Measurements from ENCODE around the gene LMTK3.

Gene LMTK3

DNA sequence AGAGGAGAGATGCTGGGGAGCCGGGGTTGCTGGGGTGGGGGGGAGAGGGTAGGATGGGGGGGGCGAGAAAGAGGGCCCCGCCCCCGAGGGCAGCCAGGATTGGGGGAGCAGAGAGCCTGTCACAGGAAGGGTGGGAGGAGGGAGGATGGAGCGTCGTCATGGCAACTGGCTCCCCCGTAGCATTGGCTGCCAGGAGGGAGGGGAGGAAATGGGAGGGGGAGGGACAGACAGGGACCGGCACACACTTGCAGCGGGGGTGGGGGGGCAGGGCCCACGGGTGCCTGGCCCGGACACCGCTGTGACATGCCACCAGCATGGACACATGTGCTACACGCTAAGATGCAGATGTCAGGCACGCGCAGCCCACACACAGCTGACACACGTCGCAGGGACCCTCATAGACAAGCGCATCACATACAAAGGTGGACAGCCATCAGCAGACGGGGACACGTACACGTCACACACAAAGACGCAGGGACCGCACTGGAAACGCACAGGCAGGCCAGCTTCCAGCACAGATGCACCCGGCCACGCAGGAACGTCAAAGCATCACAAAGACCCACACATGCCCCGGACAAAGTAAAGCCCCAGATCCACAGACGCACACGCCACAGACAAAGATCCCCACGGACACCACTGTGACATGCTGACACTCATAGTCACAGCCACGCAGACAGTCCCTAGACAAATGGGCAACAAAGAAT lies at the start of gene LMTK3:
TSS of gene LMTK3 (minus strand) at position 36 of the 704 bp plus-strand sequence. CDS start 259 bp downstream, outside the sequence.
- ATAC-seq (peak; percentile 23), DNase-seq (peak; percentile 74)
- no peaks in the 10 kb centered on the region for H3K36me3 Mint-ChIP-seq (ENCODE audit: low read depth)
- peaks cover 14% of the 10 kb centered on the region for H3K4me1 Mint-ChIP-seq
- H3K9me3 Mint-ChIP-seq = no peaks in the 10 kb centered on the region
- H3K27ac Mint-ChIP-seq = peak within 1 kb of the TSS; percentile 14
- no peaks in the 10 kb centered on the region for H3K27me3 Mint-ChIP-seq
- H3K4me3 Mint-ChIP-seq = peak within 1 kb of the TSS; percentile 79

DNA sequence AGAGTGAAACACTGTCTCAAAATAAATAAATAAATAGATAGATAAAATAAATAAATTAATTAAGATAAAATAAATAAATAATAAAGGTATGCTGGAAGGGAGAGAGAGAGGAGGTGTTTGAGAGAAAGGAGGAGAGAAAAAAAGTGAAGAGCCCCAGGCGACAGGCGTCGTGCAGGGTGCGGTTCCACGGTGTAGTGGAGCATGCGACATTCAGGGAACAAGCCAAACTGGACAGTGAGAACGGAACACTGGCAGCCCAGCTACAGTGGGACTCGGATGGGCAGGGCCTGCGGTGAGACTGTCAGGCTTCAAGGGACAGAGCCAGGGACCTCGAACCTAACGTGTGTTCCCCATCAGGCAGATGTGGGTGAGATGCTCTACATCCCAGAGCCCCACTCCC lies 49.8 kb upstream of the LMTK3 start:
- H3K27me3 Mint-ChIP-seq = peaks cover 11% of the 10 kb centered on the region

GRCh38 chr19:48560095-48560530 lies 48.5 kb upstream of the LMTK3 start:
- peaks cover 18% of the 10 kb centered on the region for H3K27me3 Mint-ChIP-seq
- H3K36me3 Mint-ChIP-seq (ENCODE audit: low read depth) = no peaks in the 10 kb centered on the region
- DNase-seq (no peak), ATAC-seq (no peak)
- H3K27ac Mint-ChIP-seq = no peak overlapping the region
- H3K4me1 Mint-ChIP-seq = no peaks in the 10 kb centered on the region
- no peak overlapping the region for H3K4me3 Mint-ChIP-seq
- H3K9me3 Mint-ChIP-seq = no peaks in the 10 kb centered on the region

More for the DNA sequence above, 49.8 kb upstream of the LMTK3 start:
- Mint-ChIP-seq H3K4me3 (no peak overlapping the region), H3K36me3 (ENCODE audit: low read depth) (no peaks in the 10 kb centered on the region), H3K27ac (no peak overlapping the region), H3K4me1 (no peaks in the 10 kb centered on the region), H3K9me3 (no peaks in the 10 kb centered on the region)
- DNase-seq = no peak
- no peak for ATAC-seq

DNA sequence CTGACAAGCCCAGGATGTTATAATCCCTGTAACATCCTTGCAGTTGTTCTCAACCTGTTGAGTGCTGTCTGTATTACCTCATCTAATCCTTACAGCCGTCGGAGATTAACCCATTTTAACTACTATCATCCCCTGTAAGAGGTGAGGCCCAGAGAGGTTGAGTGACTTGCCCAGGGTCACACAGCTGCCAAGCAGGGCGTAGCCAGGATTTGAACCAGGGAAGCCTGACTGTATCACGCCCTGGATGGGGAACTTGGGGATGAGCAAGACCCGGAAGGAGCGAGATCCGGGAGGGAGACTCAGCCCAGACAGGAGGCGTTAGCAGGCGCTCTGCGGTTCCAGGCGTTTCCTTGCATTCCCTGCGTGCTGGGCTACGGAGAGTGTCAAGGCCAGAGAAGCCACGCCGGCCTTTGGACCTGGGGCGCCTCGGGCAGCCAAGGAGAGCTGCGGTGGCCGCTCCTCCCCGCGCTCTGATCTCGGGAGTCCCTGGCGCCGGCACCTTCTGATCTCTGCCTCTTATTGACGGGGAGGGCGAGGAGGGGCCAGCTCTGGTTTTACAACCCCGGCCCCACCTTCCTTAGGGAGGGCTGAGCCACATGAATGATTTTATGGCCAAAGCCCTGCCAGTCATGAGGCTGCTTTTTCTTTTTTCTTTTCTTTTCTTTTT lies 46.5 kb upstream of the LMTK3 start:
- Mint-ChIP-seq H3K4me1 (no peaks in the 10 kb centered on the region), H3K27me3 (peaks cover 20% of the 10 kb centered on the region), H3K36me3 (ENCODE audit: low read depth) (no peaks in the 10 kb centered on the region), H3K4me3 (no peak overlapping the region), H3K9me3 (no peaks in the 10 kb centered on the region), H3K27ac (no peak overlapping the region)
- DNase-seq (no peak), ATAC-seq (no peak)

DNA sequence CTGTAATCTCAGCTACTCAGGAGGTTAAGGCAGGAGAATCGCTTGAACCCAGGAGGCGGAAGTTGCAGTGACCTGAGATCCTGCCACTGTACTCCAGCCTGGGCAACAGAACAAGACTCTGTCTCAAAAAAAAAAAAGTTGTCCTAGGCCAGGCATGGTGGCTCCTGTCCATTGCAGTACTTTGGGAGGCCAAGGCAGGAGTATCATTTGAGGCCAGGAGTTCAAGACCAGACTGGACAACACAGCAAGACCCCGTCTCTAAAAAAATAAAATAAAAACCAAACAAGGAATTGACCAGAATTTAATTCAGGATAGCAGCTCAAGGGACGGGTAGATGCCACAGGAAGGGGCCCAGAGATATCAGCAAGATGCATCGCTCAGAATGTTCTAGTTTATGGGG lies 45.2 kb upstream of the LMTK3 start:
- no peak for ATAC-seq

GRCh38 chr19:48556163-48556562 lies 44.5 kb upstream of the LMTK3 start:
- Mint-ChIP-seq H3K36me3 (ENCODE audit: low read depth) (no peaks in the 10 kb centered on the region), H3K4me1 (no peaks in the 10 kb centered on the region), H3K27ac (peak overlapping the region; percentile 21), H3K9me3 (no peaks in the 10 kb centered on the region), H3K4me3 (no peak overlapping the region), H3K27me3 (peaks cover 20% of the 10 kb centered on the region)
- ATAC-seq (no peak), DNase-seq (no peak)

More for the DNA sequence above, 45.2 kb upstream of the LMTK3 start:
- Mint-ChIP-seq H3K27ac (no peak overlapping the region), H3K4me3 (no peak overlapping the region), H3K27me3 (peaks cover 20% of the 10 kb centered on the region), H3K4me1 (no peaks in the 10 kb centered on the region), H3K36me3 (ENCODE audit: low read depth) (no peaks in the 10 kb centered on the region), H3K9me3 (no peaks in the 10 kb centered on the region)
- DNase-seq = no peak

- no peak overlapping the region for H3K4me3 Mint-ChIP-seq
- H3K27me3 Mint-ChIP-seq = peaks cover 20% of the 10 kb centered on the region
- no peaks in the 10 kb centered on the region for H3K9me3 Mint-ChIP-seq
- no peaks in the 10 kb centered on the region for H3K36me3 Mint-ChIP-seq (ENCODE audit: low read depth)
- no peak overlapping the region for H3K27ac Mint-ChIP-seq
- DNase-seq (no peak), ATAC-seq (no peak)
- H3K4me1 Mint-ChIP-seq = no peaks in the 10 kb centered on the region
Measured at GRCh38 chr19:48554385-48555091, 42.9 kb upstream of the LMTK3 start.

DNA sequence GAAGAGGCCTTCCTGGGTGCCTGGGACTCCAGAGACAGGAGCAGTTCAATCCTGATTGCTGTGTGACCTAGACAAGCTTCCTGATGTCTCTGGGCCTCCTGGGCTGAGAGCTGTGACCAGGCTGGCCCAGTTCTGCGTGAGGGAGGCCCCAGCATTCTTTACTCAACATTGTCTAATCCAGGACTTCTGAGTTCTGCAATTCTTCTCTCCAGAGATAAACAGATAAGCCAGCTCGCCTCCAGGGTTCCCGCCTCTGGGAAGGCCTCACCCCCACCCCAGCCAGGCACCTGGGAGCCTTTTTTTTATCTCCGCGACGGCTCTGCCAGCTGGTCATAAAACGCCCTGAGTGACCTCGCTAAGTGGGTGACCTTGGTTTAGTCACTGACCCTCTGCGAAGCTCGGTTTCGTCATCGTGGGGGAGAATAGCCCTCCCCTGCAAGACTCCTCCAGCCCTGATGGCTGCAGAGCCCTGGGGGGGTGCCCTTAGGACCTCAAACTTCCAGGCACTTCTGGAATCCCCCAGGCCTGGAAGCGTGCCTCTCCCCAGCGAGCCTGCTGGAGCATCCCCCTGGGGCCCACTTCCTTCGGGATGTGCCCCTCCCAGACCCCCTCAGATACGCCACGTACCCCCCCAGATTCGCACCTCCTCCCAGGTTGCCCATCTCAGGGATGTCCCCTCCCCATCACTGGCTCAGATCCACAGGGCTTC lies 42.2 kb upstream of the LMTK3 start:
- DNase-seq = no peak
- H3K9me3 Mint-ChIP-seq = no peaks in the 10 kb centered on the region
- no peak overlapping the region for H3K27ac Mint-ChIP-seq
- H3K4me1 Mint-ChIP-seq = no peaks in the 10 kb centered on the region
- H3K4me3 Mint-ChIP-seq = no peak overlapping the region
- no peaks in the 10 kb centered on the region for H3K36me3 Mint-ChIP-seq (ENCODE audit: low read depth)
- peaks cover 16% of the 10 kb centered on the region for H3K27me3 Mint-ChIP-seq
- no peak for ATAC-seq

DNA sequence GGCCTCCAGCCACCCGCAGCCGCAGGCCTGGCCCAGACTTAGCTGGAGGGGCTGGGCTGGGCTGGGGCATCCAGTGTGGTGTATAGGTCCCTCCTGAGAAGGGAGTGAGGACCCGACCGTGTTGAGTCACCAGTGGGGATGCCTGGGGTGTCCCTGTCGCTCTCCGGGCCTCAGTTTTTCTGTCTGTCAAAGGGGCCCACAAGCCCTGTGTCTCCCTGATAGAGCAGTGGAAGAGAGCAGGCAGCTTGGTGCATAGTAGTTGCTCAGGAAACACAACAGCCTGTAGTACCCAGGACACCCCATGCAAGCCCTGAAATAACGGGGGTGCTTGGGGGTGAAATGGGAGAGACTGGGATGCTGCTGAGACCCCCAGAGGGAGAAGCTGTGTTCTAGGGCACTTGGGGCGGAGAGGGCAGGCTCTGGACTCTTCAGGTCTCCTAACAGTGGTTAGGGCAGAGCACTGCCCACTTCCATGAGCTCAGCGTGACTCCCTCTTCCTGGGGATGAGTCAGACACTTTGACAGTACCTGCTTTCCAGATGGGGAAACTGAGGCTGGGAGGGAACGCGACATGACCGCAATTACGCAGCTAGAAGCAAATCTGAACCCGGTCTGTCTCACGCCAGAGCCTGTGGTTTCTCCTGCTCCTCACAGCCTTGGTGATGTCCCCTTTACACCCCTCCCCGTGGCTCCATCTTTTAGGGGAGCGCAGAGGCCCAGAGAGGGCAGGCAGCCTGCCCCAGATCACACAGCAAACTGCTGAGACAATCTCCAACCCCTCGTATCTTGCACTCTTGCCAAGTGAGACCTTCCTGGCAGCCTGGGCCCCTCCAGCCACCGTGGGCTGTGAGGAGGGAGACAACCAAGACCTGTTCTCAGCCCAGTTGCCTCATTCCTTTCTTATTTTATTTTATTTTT lies 41.0 kb upstream of the LMTK3 start:
- H3K27me3 Mint-ChIP-seq = peaks cover 12% of the 10 kb centered on the region
- ATAC-seq (no peak), DNase-seq (no peak)
- no peaks in the 10 kb centered on the region for H3K4me1 Mint-ChIP-seq
- no peak overlapping the region for H3K27ac Mint-ChIP-seq
- no peaks in the 10 kb centered on the region for H3K9me3 Mint-ChIP-seq
- H3K4me3 Mint-ChIP-seq = no peak overlapping the region
- no peaks in the 10 kb centered on the region for H3K36me3 Mint-ChIP-seq (ENCODE audit: low read depth)

- DNase-seq (no peak), ATAC-seq (no peak)
- H3K27ac Mint-ChIP-seq = no peak within 1 kb of the TSS
Measured at GRCh38 chr19:48551437-48552302, 40.0 kb upstream of the LMTK3 start, which contains the start of gene SULT2B1. Gene SULT2B1 (plus strand): TSS chr19:48552172. CDS start chr19:48552253, 81 bp downstream.

DNA sequence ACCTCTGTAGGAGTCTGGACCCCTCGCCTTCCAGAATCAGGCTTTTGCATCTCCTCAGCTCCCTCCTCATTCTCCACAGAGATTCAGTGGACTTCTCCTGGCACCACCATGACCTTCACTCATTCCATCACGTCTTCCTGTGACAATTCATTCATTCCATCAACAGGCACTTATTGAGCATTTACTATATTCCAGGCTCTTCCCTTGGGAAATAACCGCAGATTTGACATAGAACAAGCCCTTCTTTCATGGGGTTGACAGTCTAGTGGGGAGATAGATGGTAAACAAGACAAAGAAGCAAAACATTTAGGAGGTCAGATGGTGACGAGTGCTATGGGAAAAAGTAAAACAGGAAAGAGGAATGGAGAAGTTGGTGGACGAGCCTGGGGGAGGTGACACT lies 37.7 kb upstream of the LMTK3 start:
- H3K4me1 Mint-ChIP-seq = no peaks in the 10 kb centered on the region
- ATAC-seq = no peak
- H3K36me3 Mint-ChIP-seq (ENCODE audit: low read depth) = no peaks in the 10 kb centered on the region

More at GRCh38 chr19:48551437-48552302, 40.0 kb upstream of the LMTK3 start, which contains the start of gene SULT2B1:
- peaks cover 9% of the 10 kb centered on the region for H3K27me3 Mint-ChIP-seq
- no peaks in the 10 kb centered on the region for H3K36me3 Mint-ChIP-seq (ENCODE audit: low read depth)
- H3K4me1 Mint-ChIP-seq = no peaks in the 10 kb centered on the region
- H3K9me3 Mint-ChIP-seq = no peaks in the 10 kb centered on the region
- H3K4me3 Mint-ChIP-seq = no peak within 1 kb of the TSS

DNA sequence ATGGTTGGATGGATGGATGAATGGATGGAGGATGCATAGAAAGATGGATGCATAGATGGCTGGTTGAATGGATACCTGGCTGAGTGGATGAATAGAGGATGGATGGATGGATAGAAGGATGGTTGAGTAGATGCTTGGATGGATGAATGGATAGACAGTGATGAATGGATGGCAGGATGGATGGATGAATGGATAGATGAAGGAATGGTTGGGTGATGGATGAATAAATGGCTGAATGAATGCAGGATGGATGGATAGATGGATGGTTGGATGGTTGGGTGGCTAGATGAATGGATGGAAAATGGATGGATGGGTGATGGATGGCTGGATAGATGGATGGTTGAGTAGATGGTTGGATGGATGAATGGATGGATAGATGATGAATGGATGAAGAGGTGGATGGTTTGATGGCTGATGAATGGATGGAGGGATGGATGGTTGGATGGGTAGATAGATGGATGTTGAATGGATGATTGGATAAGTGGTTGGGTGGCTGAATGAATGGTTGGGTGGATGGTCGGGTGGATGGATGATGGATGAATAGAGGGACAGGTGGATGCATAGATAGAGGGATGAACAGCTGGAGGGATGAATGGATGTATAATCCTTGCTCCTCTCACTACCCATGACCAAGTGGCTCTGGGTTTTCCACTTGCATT lies 36.7 kb upstream of the LMTK3 start:
- H3K36me3 Mint-ChIP-seq (ENCODE audit: low read depth) = no peaks in the 10 kb centered on the region

More for the DNA sequence above, 37.7 kb upstream of the LMTK3 start:
- H3K27ac Mint-ChIP-seq = no peak overlapping the region
- no peak for DNase-seq
- H3K27me3 Mint-ChIP-seq = no peaks in the 10 kb centered on the region
- no peak overlapping the region for H3K4me3 Mint-ChIP-seq
- H3K9me3 Mint-ChIP-seq = no peaks in the 10 kb centered on the region

More for the DNA sequence above, 36.7 kb upstream of the LMTK3 start:
- H3K9me3 Mint-ChIP-seq = no peaks in the 10 kb centered on the region
- no peaks in the 10 kb centered on the region for H3K4me1 Mint-ChIP-seq
- H3K27me3 Mint-ChIP-seq = no peaks in the 10 kb centered on the region
- DNase-seq (no peak), ATAC-seq (no peak)
- H3K27ac Mint-ChIP-seq = no peak overlapping the region
- H3K4me3 Mint-ChIP-seq = no peak overlapping the region
